A549 (cell line): ENCODE data around the gene COL4A6.

Experiments
- CEBPB ChIP-seq, 2 experiments: fragments of >200 bp in 1 of 2; sonication (Bioruptor Twin) in 1 of 2; formaldehyde crosslinking in 1 of 2; IDR thresholded peaks; 2 replicates each; pipeline ENCODE4 v1.6.1; 2012 to 2016
- CHD4 ChIP-seq: fragments of 200-600 bp; sonication (generic); IDR thresholded peaks from 2 replicates; pipeline ENCODE4 v1.6.1; 2016; ENCODE audit warnings: antibody characterized with exemption, mild to moderate bottlenecking, borderline replicate concordance
- HOXB13 ChIP-seq: fragments of 250-450 bp; sonication (Bioruptor Pico); IDR thresholded peaks from 2 replicates; pipeline ENCODE4 v1.5.0; 2020; ENCODE audit warnings: low read depth, mild to moderate bottlenecking, moderate library complexity
- JUN ChIP-seq, 2 experiments: fragments of >200 bp; sonication (Bioruptor Twin); formaldehyde crosslinking; IDR thresholded peaks; 2 replicates in 1 of 2; 3 replicates in 1 of 2; pipeline ENCODE4 v1.6.1; 2016 to 2017
- KDM1A ChIP-seq: fragments of 200-600 bp; sonication (generic); IDR thresholded peaks from 2 replicates; pipeline ENCODE4 v1.6.1; 2016; ENCODE audit warnings: low read depth, mild to moderate bottlenecking
- NPAS2 ChIP-seq: fragments of 250-450 bp; sonication (Bioruptor Pico); IDR thresholded peaks from 2 replicates; pipeline ENCODE4 v1.8.0; 2022; ENCODE audit warnings: mild to moderate bottlenecking, moderate library complexity, borderline replicate concordance
- PHF8 ChIP-seq: fragments of 200-600 bp; sonication (generic); IDR thresholded peaks from 2 replicates; pipeline ENCODE4 v1.6.1; 2016; ENCODE audit warnings: low read depth, mild to moderate bottlenecking, antibody characterized with exemption, moderate library complexity, borderline replicate concordance
- POLR2A ChIP-seq: IDR thresholded peaks from 2 replicates; pipeline ENCODE4 v1.6.1; 2012; ENCODE audit warnings: mild to moderate bottlenecking, low read length
- RARB ChIP-seq: fragments of 250-450 bp; sonication (Bioruptor Pico); IDR thresholded peaks from 2 replicates; pipeline ENCODE4 v1.8.0; 2021; ENCODE audit warnings: mild to moderate bottlenecking, moderate library complexity
- ZC3H11A ChIP-seq: fragments of 450-650 bp; IDR thresholded peaks from 2 replicates; pipeline ENCODE4 v1.6.1; 2014; ENCODE audit warnings: antibody characterized with exemption, mild to moderate bottlenecking
- TF ChIP-seq, protein P1 (sequence below): fragments of >200 bp; sonication (Bioruptor Twin); formaldehyde crosslinking; IDR thresholded peaks from 3 replicates; pipeline ENCODE4 v1.5.1; 2016
- TF ChIP-seq, protein P2 (sequence below): fragments of 200-600 bp; sonication (generic); IDR thresholded peaks from 2 replicates; pipeline ENCODE4 v1.6.1; 2016; ENCODE audit warnings: antibody characterized with exemption, mild to moderate bottlenecking, moderate library complexity

DNA sequence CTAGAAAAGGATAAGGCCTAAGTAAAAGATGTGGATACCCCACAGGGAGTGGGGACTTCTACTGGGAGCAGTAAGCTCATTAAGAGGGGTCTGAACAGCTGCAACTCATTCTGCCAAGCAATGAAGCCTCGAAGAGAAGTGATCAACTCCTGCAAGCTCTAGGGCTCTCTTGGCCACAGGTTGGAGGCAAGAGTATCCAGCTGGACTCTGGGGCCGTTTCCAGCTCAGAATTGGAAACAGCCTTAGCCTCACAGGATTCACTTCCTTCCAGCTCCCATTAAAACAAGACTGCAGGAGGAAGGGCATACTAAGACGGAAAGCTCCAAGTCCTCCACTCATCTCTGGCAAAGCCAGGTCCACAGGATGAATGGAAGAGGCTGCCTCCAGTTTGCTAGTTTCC, 220.3 kb downstream of the COL4A6 start:
- TF ChIP-seq ZC3H11A = no peak
- no peak for TF ChIP-seq KDM1A
- TF ChIP-seq, protein P1, sequence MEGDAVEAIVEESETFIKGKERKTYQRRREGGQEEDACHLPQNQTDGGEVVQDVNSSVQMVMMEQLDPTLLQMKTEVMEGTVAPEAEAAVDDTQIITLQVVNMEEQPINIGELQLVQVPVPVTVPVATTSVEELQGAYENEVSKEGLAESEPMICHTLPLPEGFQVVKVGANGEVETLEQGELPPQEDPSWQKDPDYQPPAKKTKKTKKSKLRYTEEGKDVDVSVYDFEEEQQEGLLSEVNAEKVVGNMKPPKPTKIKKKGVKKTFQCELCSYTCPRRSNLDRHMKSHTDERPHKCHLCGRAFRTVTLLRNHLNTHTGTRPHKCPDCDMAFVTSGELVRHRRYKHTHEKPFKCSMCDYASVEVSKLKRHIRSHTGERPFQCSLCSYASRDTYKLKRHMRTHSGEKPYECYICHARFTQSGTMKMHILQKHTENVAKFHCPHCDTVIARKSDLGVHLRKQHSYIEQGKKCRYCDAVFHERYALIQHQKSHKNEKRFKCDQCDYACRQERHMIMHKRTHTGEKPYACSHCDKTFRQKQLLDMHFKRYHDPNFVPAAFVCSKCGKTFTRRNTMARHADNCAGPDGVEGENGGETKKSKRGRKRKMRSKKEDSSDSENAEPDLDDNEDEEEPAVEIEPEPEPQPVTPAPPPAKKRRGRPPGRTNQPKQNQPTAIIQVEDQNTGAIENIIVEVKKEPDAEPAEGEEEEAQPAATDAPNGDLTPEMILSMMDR = no peak
- TF ChIP-seq JUN (IDR thresholded peaks at IDR 0.05) = no peak
- TF ChIP-seq RARB (CRISPR knock-in tag) = no peak
- TF ChIP-seq HOXB13 (CRISPR knock-in tag) = no peak
- no peak for TF ChIP-seq POLR2A
- TF ChIP-seq, protein P2, sequence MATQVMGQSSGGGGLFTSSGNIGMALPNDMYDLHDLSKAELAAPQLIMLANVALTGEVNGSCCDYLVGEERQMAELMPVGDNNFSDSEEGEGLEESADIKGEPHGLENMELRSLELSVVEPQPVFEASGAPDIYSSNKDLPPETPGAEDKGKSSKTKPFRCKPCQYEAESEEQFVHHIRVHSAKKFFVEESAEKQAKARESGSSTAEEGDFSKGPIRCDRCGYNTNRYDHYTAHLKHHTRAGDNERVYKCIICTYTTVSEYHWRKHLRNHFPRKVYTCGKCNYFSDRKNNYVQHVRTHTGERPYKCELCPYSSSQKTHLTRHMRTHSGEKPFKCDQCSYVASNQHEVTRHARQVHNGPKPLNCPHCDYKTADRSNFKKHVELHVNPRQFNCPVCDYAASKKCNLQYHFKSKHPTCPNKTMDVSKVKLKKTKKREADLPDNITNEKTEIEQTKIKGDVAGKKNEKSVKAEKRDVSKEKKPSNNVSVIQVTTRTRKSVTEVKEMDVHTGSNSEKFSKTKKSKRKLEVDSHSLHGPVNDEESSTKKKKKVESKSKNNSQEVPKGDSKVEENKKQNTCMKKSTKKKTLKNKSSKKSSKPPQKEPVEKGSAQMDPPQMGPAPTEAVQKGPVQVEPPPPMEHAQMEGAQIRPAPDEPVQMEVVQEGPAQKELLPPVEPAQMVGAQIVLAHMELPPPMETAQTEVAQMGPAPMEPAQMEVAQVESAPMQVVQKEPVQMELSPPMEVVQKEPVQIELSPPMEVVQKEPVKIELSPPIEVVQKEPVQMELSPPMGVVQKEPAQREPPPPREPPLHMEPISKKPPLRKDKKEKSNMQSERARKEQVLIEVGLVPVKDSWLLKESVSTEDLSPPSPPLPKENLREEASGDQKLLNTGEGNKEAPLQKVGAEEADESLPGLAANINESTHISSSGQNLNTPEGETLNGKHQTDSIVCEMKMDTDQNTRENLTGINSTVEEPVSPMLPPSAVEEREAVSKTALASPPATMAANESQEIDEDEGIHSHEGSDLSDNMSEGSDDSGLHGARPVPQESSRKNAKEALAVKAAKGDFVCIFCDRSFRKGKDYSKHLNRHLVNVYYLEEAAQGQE = no peak
- no peak for TF ChIP-seq CEBPB (IDR thresholded peaks at IDR 0.05)
- no peak for TF ChIP-seq PHF8
- TF ChIP-seq NPAS2 (CRISPR knock-in tag) = no peak
- no peak for TF ChIP-seq CHD4
